AG04450 (cell line): ENCODE measurements around the gene BASP1. TPM values are rescaled to one million over a fixed set of nuclear protein-coding genes. Genes with fewer than 3 reads are reported as not detected.
A peak's percentile ranks its signal among the peaks of the same experiment; 100 is the strongest.
"Not testable (repeated sequence)": the region's sequence is repeated elsewhere in the genome, so short reads cannot be mapped to it uniquely, and the experiment has no call there.

Experiments used
- CTCF ChIA-PET: fragments of 300-600, 350-600 bp; formaldehyde crosslinking; extraction: SDS; loops from one replicate; lab custom pipeline; 2022; ENCODE audit warnings: antibody characterized with exemption, inconsistent platforms; lab: Charles Lee
- POLR2A ChIA-PET: fragments of 350-600 bp; formaldehyde crosslinking; extraction: SDS; loops from one replicate; lab custom pipeline; 2021; ENCODE audit warnings: antibody characterized with exemption, inconsistent platforms; lab: Yijun Ruan, JAX
- DNase-seq: peaks from one replicate; pipeline ENCODE4 v3.0.0-alpha.2; 2011; ENCODE audit warnings: low read depth, low spot score
- H3K27ac ChIP-seq: one replicate; pipeline ENCODE4 v1.5.1; 2012; ENCODE audit warnings: low read depth, low read length, control low read depth
- H3K27me3 ChIP-seq: one replicate; pipeline ENCODE4 v1.6.0; 2012; ENCODE audit warnings: low read length; ENCODE audit not compliant: control insufficient read depth, insufficient read depth
- H3K4me3 ChIP-seq: 2 replicates; pipeline ENCODE4 v1.5.1; 2011; ENCODE audit warnings: mild to moderate bottlenecking, low read depth, low read length, control low read depth
- H3K9me3 ChIP-seq: 2 replicates; pipeline ENCODE4 v1.5.1; 2012; ENCODE audit warnings: low read length; ENCODE audit not compliant: control insufficient read depth, insufficient read depth
- polyA plus RNA-seq: library from polyadenylated mRNA; depleted of rRNA; stranded (reverse); fragments of >200 nt; gene quantifications from 2 replicates; pipeline ENCODE4 v1.2.3, GENCODE V29; 2011
- TF ChIP-seq, protein P1 (sequence below): IDR thresholded peaks from 2 replicates; pipeline ENCODE4 v1.5.1; 2011; ENCODE audit warnings: low read depth, low read length, control low read depth, inconsistent platforms

Gene BASP1
- polyA plus RNA-seq, 1 experiment: 227 TPM

DNA sequence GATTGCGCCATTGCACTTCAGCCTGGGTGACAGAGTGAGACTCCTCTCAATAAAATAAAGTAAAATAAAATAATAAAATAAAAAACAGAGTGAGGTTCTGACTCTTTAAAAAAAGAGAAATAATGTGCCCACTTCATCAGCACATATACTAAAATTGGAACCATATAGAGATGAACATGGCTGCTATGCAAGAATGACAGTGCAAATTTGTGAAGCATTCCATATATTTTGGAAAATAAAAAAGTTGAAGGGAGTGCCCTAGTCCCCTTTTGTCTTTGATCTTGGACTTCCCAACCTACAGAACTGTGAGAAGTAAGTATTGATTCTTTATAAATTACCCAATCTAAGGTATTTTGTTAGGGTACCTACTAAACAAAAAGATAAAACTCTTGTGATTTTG lies 23.1 kb downstream of the BASP1 start:
- no peak for DNase-seq
- TF ChIP-seq, protein P1, sequence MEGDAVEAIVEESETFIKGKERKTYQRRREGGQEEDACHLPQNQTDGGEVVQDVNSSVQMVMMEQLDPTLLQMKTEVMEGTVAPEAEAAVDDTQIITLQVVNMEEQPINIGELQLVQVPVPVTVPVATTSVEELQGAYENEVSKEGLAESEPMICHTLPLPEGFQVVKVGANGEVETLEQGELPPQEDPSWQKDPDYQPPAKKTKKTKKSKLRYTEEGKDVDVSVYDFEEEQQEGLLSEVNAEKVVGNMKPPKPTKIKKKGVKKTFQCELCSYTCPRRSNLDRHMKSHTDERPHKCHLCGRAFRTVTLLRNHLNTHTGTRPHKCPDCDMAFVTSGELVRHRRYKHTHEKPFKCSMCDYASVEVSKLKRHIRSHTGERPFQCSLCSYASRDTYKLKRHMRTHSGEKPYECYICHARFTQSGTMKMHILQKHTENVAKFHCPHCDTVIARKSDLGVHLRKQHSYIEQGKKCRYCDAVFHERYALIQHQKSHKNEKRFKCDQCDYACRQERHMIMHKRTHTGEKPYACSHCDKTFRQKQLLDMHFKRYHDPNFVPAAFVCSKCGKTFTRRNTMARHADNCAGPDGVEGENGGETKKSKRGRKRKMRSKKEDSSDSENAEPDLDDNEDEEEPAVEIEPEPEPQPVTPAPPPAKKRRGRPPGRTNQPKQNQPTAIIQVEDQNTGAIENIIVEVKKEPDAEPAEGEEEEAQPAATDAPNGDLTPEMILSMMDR: no peak
- Histone ChIP-seq H3K4me3 (no peak overlapping the region), H3K27me3 (no peaks in the 10 kb centered on the region), H3K27ac (no peak overlapping the region), H3K9me3 (no peaks in the 10 kb centered on the region)
- ChIA-PET POLR2A (no interaction called here), CTCF (interaction anchor here (1.1 kb wide), 1 partner anchor 12 kb away, joined by 4 read pairs; no protein-coding TSS in a partner anchor)

DNA sequence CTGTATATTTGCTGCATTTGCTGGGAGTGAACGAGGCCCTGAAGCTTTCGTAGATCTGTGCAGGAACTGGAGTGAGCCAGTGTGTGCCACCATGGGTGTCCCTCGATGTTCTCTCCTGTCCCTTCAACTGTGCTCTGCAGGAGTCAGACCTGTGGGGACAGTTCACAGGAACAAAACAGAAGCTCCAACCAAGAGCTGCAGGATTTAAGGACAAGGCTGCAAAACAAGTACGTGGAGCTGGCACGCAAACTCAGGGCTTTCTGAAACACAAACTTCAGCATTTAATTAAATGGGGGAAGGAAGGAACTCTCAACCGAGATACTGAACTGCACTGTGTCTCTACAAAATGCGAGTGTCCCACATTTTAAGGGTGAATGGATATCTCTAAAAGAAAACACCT lies 24.2 kb downstream of the BASP1 start:
- ChIA-PET CTCF (interaction anchor here (0.7 kb wide), 1 partner anchor 1045 kb away, joined by 6 read pairs; no protein-coding TSS in a partner anchor), POLR2A (interaction anchor here (0.7 kb wide), 1 partner anchor 98 kb away, joined by 4 read pairs; no protein-coding TSS in a partner anchor)

DNA sequence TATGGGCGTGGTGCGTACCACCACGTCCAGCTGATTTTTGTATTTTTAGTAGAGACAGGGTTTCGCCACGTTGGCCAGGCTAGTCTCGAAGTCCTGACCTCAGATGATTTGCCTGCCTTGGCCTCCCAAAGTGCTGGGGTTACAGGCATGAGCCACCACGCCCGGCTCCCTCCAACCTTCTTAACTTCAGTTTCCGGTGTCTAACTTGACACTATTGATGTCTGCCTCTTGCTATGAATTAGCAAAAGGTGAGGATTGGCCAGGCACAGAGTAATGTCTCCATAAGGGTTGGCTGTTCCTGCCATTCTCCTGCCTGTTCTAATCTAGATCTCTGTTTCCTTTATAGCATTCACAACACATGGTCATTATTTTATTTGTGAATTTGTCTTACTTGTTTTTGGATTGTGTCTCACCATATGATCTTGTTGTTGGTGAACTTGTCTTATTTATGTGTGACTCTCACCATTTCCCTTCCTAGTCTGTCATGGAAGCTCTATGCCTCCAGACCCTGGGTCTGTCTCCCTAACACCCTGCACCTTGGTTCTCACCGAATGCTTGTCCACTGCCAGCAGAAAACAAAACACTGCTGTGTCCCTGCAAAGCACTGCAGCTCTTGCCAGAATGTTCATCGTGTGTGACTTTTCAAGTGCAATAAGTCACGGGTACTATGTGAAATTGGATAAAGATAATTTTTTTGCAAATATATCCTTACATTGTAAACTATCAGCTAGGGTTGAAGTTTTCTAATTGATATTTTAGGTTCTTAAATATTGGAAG lies 26.0 kb downstream of the BASP1 start:
- ChIA-PET POLR2A (no interaction called here), CTCF (no interaction called here)
- H3K27ac ChIP-seq: no peak overlapping the region
- no peaks in the 10 kb centered on the region for H3K9me3 ChIP-seq
- H3K4me3 ChIP-seq: no peak overlapping the region
- H3K27me3 ChIP-seq: no peaks in the 10 kb centered on the region
- no peak for DNase-seq
- TF ChIP-seq, protein P1: no peak

More for the DNA sequence above, 24.2 kb downstream of the BASP1 start:
- TF ChIP-seq, protein P1: no peak
- DNase-seq: no peak
- Histone ChIP-seq H3K4me3 (no peak overlapping the region), H3K27ac (no peak overlapping the region), H3K27me3 (no peaks in the 10 kb centered on the region), H3K9me3 (no peaks in the 10 kb centered on the region)

DNA sequence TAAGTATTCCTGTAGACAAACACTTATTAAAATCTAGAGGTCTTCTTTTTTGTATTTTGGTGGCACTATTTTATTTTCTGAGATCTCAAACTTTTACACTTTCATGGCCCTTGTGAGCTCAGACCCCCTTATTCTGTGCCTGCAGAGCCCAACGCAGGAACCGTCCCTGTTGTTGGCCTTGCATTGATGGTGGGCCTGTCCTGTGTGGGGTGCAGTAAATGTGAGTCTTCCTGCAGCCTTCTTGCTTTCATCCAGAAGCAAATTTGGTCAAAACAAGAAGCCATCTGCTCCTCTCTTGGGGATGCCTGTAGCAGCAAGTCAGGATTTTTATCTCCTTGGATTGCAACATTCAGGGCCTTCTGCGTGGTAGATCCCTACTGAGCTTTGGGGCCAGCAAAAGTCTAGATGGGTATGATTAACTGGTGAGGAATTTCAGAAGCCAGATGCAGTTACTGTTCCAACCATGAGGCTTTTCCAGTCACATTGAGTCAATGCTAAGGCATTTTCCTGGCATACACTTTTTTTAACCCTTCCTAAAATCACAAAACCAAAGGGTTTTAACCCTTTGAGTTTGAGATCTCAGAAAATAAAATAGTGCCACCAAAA lies 31.7 kb downstream of the BASP1 start:
- peaks cover 4% of the 10 kb centered on the region; the same call in 1 of the 2 replicates for H3K9me3 ChIP-seq
- H3K27me3 ChIP-seq: no peaks in the 10 kb centered on the region
- H3K27ac ChIP-seq: peak overlapping the region; percentile 34
- TF ChIP-seq, protein P1: no peak; the same call in 1 of the 2 replicates
- ChIA-PET CTCF (interaction anchor here (0.6 to 0.7 kb wide), 2 partner anchors 28 to 242 kb away, joined by 3 to 4 read pairs; no protein-coding TSS in a partner anchor), POLR2A (interaction anchor here (0.6 to 1.3 kb wide), 5 partner anchors 10 to 129 kb away, joined by 3 to 5 read pairs (median 4); partner anchors contain the start of gene BASP1)
- no peak overlapping the region for H3K4me3 ChIP-seq
- DNase-seq: peak; percentile 94

DNA sequence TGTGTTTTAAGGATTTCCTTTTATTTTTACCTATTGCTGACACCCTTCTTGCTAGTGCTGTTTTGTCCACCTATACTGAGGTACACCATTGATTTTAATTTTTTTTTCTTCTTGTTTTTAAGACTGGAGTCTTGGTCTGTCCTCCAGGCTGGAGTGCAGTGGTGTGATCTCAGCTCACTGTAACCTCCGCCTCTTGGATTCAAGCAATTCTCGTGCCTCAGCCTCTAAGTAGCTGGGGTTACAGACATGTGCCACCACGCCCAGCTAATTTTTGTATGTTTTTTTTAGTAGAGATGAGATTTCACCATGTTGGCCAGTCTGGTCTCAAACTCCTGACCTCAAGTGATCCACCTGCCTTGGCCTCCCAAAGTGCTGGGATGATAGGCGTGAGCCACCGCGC lies 32.4 kb downstream of the BASP1 start:
- H3K9me3 ChIP-seq, H3K27ac ChIP-seq, DNase-seq, H3K4me3 ChIP-seq, H3K27me3 ChIP-seq: not testable (repeated sequence)
- ChIA-PET CTCF (interaction anchor here (0.6 kb wide), 1 partner anchor 241 kb away, joined by 3 read pairs; no protein-coding TSS in a partner anchor), POLR2A (interaction anchor here (0.6 to 1.3 kb wide), 4 partner anchors 13 to 128 kb away, joined by 3 to 5 read pairs (median 4); partner anchors contain the start of gene BASP1)
